IMR-90 (cell line): Measurements from ENCODE around the gene DUSP16. TPM values are rescaled to one million over a fixed set of nuclear protein-coding genes. Genes with fewer than 3 reads are reported as not detected.

ENCODE experiments used
- ATAC-seq: fragments of 200-7000 bp; cut with Tn5 transposase; 2 replicates; pipeline ENCODE4 v1.9.1; 2020; ENCODE audit warnings: low read depth, mild to moderate bottlenecking, moderate library complexity
- BruUV-seq: library from RNA; stranded (reverse); fragments of 400-500 nt; replicated peaks from 2 replicates; lab custom pipeline; 2021; lab: Mats Ljungman, UMichigan
- CTCF ChIA-PET: fragments of 300-600 bp; formaldehyde crosslinking; extraction: SDS; loops from one replicate; lab custom pipeline; 2021; ENCODE audit warnings: antibody characterized with exemption; lab: Yijun Ruan, JAX
- POLR2A ChIA-PET: fragments of 300-600 bp; sonication (Branson Sonifier 250); formaldehyde crosslinking; loops from one replicate; lab custom pipeline; 2022; ENCODE audit warnings: antibody characterized with exemption; ENCODE audit not compliant: unreplicated experiment; lab: Charles Lee
- DNase-seq: peaks from one replicate; pipeline ENCODE4 v3.0.0; 2013
- H2AFZ ChIP-seq: replicated peaks from 2 replicates; pipeline ENCODE3; 2013; ENCODE audit warnings: low read length, mild to moderate bottlenecking; ENCODE audit not compliant: poor library complexity
- H2AK5ac ChIP-seq: 2 replicates; pipeline ENCODE4 v1.6.1; 2013; ENCODE audit warnings: low read depth, low read length, inconsistent platforms
- H2AK9ac ChIP-seq: replicated peaks from 2 replicates; pipeline ENCODE3; 2013; ENCODE audit warnings: mild to moderate bottlenecking, low read depth, low read length, moderate library complexity; ENCODE audit not compliant: poor library complexity
- H2BK120ac ChIP-seq: 2 replicates; pipeline ENCODE4 v1.6.1; 2013; ENCODE audit warnings: low read depth, low read length, inconsistent platforms
- H2BK15ac ChIP-seq: 3 replicates; pipeline ENCODE4 v1.6.1; 2013; ENCODE audit warnings: low read depth, low read length, inconsistent platforms
- H2BK20ac ChIP-seq: 2 replicates; pipeline ENCODE4 v1.6.1; 2013; ENCODE audit warnings: low read depth, mild to moderate bottlenecking, inconsistent platforms, low read length, moderate library complexity
- H2BK5ac ChIP-seq: 2 replicates; pipeline ENCODE4 v1.6.1; 2013; ENCODE audit warnings: mild to moderate bottlenecking, low read depth, low read length, inconsistent platforms; ENCODE audit not compliant: poor library complexity, severe bottlenecking
- H3K14ac ChIP-seq: replicated peaks from 2 replicates; pipeline ENCODE4 v1.6.1; 2013; ENCODE audit warnings: low read depth, low read length, inconsistent platforms
- H3K18ac ChIP-seq: 2 replicates; pipeline ENCODE4 v1.6.1; 2013; ENCODE audit warnings: low read depth, low read length, control low read depth
- H3K23ac ChIP-seq: 2 replicates; pipeline ENCODE4 v1.6.1; 2013; ENCODE audit warnings: low read depth, low read length, inconsistent platforms
- H3K27ac ChIP-seq: 2 replicates; pipeline ENCODE4 v1.5.1; 2013; ENCODE audit warnings: mild to moderate bottlenecking, control low read depth, low read length; ENCODE audit not compliant: insufficient read depth
- H3K27me3 ChIP-seq: 2 replicates; pipeline ENCODE4 v1.6.1; 2013; ENCODE audit warnings: low read length; ENCODE audit not compliant: control insufficient read depth, insufficient read depth
- H3K36me3 ChIP-seq: 2 replicates; pipeline ENCODE4 v1.6.1; 2013; ENCODE audit warnings: low read length, mixed read lengths; ENCODE audit not compliant: control insufficient read depth, insufficient read depth
- H3K4ac ChIP-seq: 2 replicates; pipeline ENCODE4 v1.6.1; 2013; ENCODE audit warnings: low read depth, low read length, inconsistent platforms
- H3K4me1 ChIP-seq: 2 replicates; pipeline ENCODE4 v1.6.1; 2013; ENCODE audit warnings: low read length, mixed read lengths; ENCODE audit not compliant: control insufficient read depth, insufficient read depth
- H3K4me2 ChIP-seq: 2 replicates; pipeline ENCODE4 v1.6.1; 2013; ENCODE audit warnings: low read depth, mild to moderate bottlenecking, control low read depth, low read length, moderate library complexity
- H3K4me3 ChIP-seq: 2 replicates; pipeline ENCODE4 v1.5.1; 2013; ENCODE audit warnings: low read depth, mild to moderate bottlenecking, control low read depth, low read length, moderate library complexity; ENCODE audit not compliant: insufficient read depth
- H3K56ac ChIP-seq: 2 replicates; pipeline ENCODE4 v1.6.1; 2013; ENCODE audit warnings: low read length, inconsistent platforms; ENCODE audit not compliant: insufficient read depth; ENCODE audit errors: extremely low read depth
- H3K79me1 ChIP-seq, 2 experiments: 2 replicates each; pipeline ENCODE4 v1.6.1; 2013; ENCODE audit warnings: low read length in 2 of 2, inconsistent platforms in 1 of 2, low read depth in 1 of 2
- H3K9ac ChIP-seq: 2 replicates; pipeline ENCODE4 v1.6.1; 2013; ENCODE audit warnings: low read depth, low read length, control low read depth
- H3K9me1 ChIP-seq: 2 replicates; pipeline ENCODE4 v1.6.1; 2013; ENCODE audit warnings: low read length, inconsistent platforms; ENCODE audit not compliant: insufficient read depth
- H3K9me3 ChIP-seq: 2 replicates; pipeline ENCODE4 v1.6.1; 2013; ENCODE audit warnings: low read length; ENCODE audit not compliant: control insufficient read depth, insufficient read depth
- H4K20me1 ChIP-seq: 2 replicates; pipeline ENCODE4 v1.6.1; 2013; ENCODE audit warnings: low read length, inconsistent platforms; ENCODE audit not compliant: insufficient read depth
- H4K5ac ChIP-seq: 2 replicates; pipeline ENCODE4 v1.6.1; 2013; ENCODE audit warnings: mild to moderate bottlenecking, low read depth, low read length, control low read depth
- H4K8ac ChIP-seq, 2 experiments: 2 replicates each; pipeline ENCODE4 v1.6.1; 2013; ENCODE audit warnings: low read depth in 2 of 2, low read length in 2 of 2, control low read depth in 1 of 2, inconsistent platforms in 1 of 2
- H4K91ac ChIP-seq: 2 replicates; pipeline ENCODE4 v1.6.1; 2013; ENCODE audit warnings: low read depth, low read length, inconsistent platforms; ENCODE audit not compliant: insufficient read depth
- CHD1 ChIP-seq: IDR thresholded peaks from 2 replicates; pipeline ENCODE4 v1.6.1; 2012; ENCODE audit warnings: low read depth, low read length, improper control_type of control experiment
- WGBS, 2 experiments: methylation state at CpG; one replicate each; pipeline versions ENCODE4 v1.1.5 to v1.1.7; 2013; ENCODE audit warnings: missing lambda C conversion rate in 2 of 2; ENCODE audit not compliant: insufficient read length in 1 of 2; ENCODE audit errors: extremely low coverage in 2 of 2; 5-methylcytosine and 5-hydroxymethylcytosine counted together
- dilution Hi-C: fragments of 300-500 bp; cut with HindIII; formaldehyde crosslinking; loops from one replicate; pipeline ENCODE4 v1.14.3; 2018; ENCODE audit warnings: low sequenced_read_pairs; ENCODE audit not compliant: unreplicated experiment
- in situ Hi-C: fragments of 300-500 bp; cut with MboI; formaldehyde crosslinking; loops from 3 replicates; pipeline ENCODE4 v1.14.3; 2019; ENCODE audit warnings: low sequenced_read_pairs, inconsistent platforms, mixed read lengths
- intact Hi-C: fragments of 100-400 bp; cut with micrococcal nuclease; formaldehyde crosslinking; loops from 2 replicates; pipeline ENCODE4 v1.10.0; 2022
- polyA plus RNA-seq, 3 experiments: library from polyadenylated mRNA; depleted of rRNA; stranded (reverse); fragments of >200 nt; gene quantifications; 2 replicates each; pipeline ENCODE4 v1.2.3, GENCODE V29; 2012; ENCODE audit warnings: low replicate concordance in 1 of 3
- total RNA-seq: library from RNA; depleted of rRNA; stranded (reverse); fragments of >200 nt; gene quantifications from 2 replicates; pipeline ENCODE4 v1.2.3, GENCODE V29; 2012

DUSP16 gene
- total and polyA plus RNA-seq, 2 of the 4 experiments (the other 2 are of a cell fraction), result 4.7 to 10.0 TPM

GRCh38 chr12:12451098-12451497, 111.6 kb downstream of the DUSP16 start:
- H3K4me2 ChIP-seq, result no peak overlapping the region
- H2BK15ac ChIP-seq, result no peak overlapping the region
- no peak overlapping the region for H2BK120ac ChIP-seq
- no peak for ATAC-seq
- dilution Hi-C loops (no loop called here), in situ Hi-C loops (no loop called here), intact Hi-C loops (no loop called here)
- no peak for DNase-seq
- no peak overlapping the region for H3K23ac ChIP-seq
- H3K4me1 ChIP-seq, result peaks cover 4% of the 10 kb centered on the region
- H3K4ac ChIP-seq, result no peak overlapping the region
- no peak for TF ChIP-seq CHD1
- no peaks in the 10 kb centered on the region for H3K9me1 ChIP-seq
- WGBS, 2 experiments, result no CpG with 5 or more reads among the region's 4 CpGs
- H4K20me1 ChIP-seq, result no peaks in the 10 kb centered on the region
- no peak overlapping the region for H2BK20ac ChIP-seq
- no peaks in the 10 kb centered on the region for H3K9me3 ChIP-seq
- H4K8ac ChIP-seq, result no peak overlapping the region
- ChIA-PET POLR2A (no interaction called here), CTCF (no interaction called here)
- H3K9ac ChIP-seq, result no peak overlapping the region
- H4K91ac ChIP-seq, result no peak overlapping the region
- no peak overlapping the region for H2BK5ac ChIP-seq
- H4K5ac ChIP-seq, result no peak overlapping the region
- H3K27me3 ChIP-seq, result no peaks in the 10 kb centered on the region
- no TSS peak for BruUV-seq
- H3K56ac ChIP-seq, result no peak overlapping the region
- H3K79me1 ChIP-seq, result 0 out of 4 replicates have a peak, but pooled peaks cover 5 to 9% of the 10 kb centered on the region in 2 experiments
- no peak overlapping the region for H2AFZ ChIP-seq
- H3K18ac ChIP-seq, result no peak overlapping the region
- no peak overlapping the region for H3K27ac ChIP-seq
- H3K36me3 ChIP-seq, result no peaks in the 10 kb centered on the region
- no peak overlapping the region for H3K14ac ChIP-seq
- no peak overlapping the region for H2AK5ac ChIP-seq
- no peak overlapping the region for H2AK9ac ChIP-seq
- H3K4me3 ChIP-seq, result no peak overlapping the region
